Measurements from ENCODE around the gene HIVEP3.

The HIVEP3 gene

DNA sequence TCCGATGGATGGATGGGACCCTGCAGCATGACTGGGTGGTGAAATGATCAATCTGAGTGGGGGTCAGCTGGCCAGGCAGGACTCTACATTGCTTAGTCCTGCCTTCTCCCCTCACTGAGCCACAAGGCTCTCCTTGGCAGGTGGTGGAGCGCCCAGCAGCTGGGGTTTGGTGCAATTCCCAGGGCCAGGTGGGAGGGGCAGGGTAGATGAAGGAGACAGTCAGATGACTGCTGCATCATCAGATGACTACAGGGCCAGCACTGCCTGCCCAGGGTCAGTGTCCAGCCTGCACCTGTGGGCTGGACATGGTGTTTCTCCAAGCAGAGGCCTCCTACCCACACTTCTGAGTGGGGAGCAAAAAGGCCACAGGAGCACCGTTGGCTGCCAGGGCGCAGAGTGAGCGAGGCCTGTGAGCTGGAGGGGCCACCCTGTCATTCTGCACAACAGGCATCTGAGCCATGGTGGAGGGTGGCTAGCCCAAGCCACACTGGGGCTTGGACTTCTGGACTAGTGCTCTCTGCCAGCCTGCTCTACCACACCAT is 330.3 kb downstream of the HIVEP3 start:
- Histone ChIP-seq H3K4me2 (ENCODE audit: low read length) (no peak overlapping the region), H3K27ac (no peak overlapping the region), H3K27me3 (ENCODE audit: control insufficient read depth, insufficient read depth, low read length) (no peaks in the 10 kb centered on the region), H3K4me1 (no peaks in the 10 kb centered on the region), H3K36me3 (ENCODE audit: control insufficient read depth, insufficient read depth, low read length) (no peaks in the 10 kb centered on the region), H3K9me3 (ENCODE audit: control insufficient read depth, low read length) (no peaks in the 10 kb centered on the region), H3K4me3 (ENCODE audit: low read depth, low read length) (no peak overlapping the region), H2AFZ (no peak overlapping the region), H3K9ac (no peak overlapping the region), H3K79me2 (no peaks in the 10 kb centered on the region)
- TF ChIP-seq, protein P1, sequence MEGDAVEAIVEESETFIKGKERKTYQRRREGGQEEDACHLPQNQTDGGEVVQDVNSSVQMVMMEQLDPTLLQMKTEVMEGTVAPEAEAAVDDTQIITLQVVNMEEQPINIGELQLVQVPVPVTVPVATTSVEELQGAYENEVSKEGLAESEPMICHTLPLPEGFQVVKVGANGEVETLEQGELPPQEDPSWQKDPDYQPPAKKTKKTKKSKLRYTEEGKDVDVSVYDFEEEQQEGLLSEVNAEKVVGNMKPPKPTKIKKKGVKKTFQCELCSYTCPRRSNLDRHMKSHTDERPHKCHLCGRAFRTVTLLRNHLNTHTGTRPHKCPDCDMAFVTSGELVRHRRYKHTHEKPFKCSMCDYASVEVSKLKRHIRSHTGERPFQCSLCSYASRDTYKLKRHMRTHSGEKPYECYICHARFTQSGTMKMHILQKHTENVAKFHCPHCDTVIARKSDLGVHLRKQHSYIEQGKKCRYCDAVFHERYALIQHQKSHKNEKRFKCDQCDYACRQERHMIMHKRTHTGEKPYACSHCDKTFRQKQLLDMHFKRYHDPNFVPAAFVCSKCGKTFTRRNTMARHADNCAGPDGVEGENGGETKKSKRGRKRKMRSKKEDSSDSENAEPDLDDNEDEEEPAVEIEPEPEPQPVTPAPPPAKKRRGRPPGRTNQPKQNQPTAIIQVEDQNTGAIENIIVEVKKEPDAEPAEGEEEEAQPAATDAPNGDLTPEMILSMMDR (IDR thresholded peaks at IDR 0.05) = no peak

DNA sequence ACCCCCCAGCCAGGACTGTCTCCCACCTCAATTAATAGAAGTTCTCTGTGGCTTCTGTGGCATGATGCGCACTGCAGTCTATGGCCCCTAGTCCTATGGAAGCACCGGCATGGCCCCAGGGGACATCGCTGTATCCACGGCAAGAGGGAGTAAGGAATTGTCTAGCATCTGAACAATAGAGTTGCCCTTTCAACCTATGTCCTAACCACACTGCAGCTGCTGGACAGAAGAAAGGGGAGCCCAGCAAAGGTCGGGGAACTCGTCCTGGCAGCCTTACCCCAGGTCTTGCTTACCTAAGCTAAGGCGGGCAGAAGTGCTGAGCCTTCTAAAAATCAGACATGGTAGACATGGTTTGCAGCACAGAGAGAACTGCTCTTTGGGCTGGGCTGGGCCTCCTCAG is 330.9 kb downstream of the HIVEP3 start:
- Histone ChIP-seq H3K9ac (no peak overlapping the region), H3K36me3 (ENCODE audit: control insufficient read depth, insufficient read depth, low read length) (no peaks in the 10 kb centered on the region), H3K9me3 (ENCODE audit: control insufficient read depth, low read length) (no peaks in the 10 kb centered on the region), H3K4me3 (ENCODE audit: low read depth, low read length) (no peak overlapping the region), H3K79me2 (no peaks in the 10 kb centered on the region), H3K27ac (no peak overlapping the region), H3K4me2 (ENCODE audit: low read length) (no peak overlapping the region), H3K27me3 (ENCODE audit: control insufficient read depth, insufficient read depth, low read length) (no peaks in the 10 kb centered on the region), H3K4me1 (no peaks in the 10 kb centered on the region), H2AFZ (no peak overlapping the region)
- TF ChIP-seq, protein P1 (IDR thresholded peaks at IDR 0.05) = no peak

DNA sequence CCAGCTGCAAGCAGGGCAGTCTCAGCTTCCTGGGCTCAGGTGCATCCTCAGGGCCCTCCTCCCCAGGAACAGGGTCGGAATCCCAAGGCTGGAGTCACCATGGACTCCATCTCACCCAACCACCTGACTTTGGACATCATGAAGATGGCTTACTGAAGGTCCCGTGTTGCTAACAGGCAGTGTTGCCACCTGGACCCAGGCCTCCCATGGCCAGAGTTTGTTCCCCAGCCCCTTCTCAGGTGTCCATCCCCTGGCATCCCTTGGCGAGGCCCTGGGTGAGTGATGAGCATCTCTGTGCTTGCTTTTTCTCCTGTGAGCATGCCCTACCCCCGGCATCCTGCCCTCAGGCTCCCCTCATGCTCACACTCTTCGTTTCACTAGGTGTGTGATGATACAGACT is 332.5 kb downstream of the HIVEP3 start:
- TF ChIP-seq, protein P1 (IDR thresholded peaks at IDR 0.05) = no peak
- H3K9me3 ChIP-seq (ENCODE audit: control insufficient read depth, low read length) = no peaks in the 10 kb centered on the region
- H3K79me2 ChIP-seq = no peaks in the 10 kb centered on the region
- no peaks in the 10 kb centered on the region for H3K4me1 ChIP-seq
- H3K9ac ChIP-seq = no peak overlapping the region
- H3K27ac ChIP-seq = no peak overlapping the region
- no peaks in the 10 kb centered on the region for H3K27me3 ChIP-seq (ENCODE audit: control insufficient read depth, insufficient read depth, low read length)
- no peak overlapping the region for H3K4me2 ChIP-seq (ENCODE audit: low read length)
- no peak overlapping the region for H3K4me3 ChIP-seq (ENCODE audit: low read depth, low read length)
- no peak overlapping the region for H2AFZ ChIP-seq
- no peaks in the 10 kb centered on the region for H3K36me3 ChIP-seq (ENCODE audit: control insufficient read depth, insufficient read depth, low read length)

DNA sequence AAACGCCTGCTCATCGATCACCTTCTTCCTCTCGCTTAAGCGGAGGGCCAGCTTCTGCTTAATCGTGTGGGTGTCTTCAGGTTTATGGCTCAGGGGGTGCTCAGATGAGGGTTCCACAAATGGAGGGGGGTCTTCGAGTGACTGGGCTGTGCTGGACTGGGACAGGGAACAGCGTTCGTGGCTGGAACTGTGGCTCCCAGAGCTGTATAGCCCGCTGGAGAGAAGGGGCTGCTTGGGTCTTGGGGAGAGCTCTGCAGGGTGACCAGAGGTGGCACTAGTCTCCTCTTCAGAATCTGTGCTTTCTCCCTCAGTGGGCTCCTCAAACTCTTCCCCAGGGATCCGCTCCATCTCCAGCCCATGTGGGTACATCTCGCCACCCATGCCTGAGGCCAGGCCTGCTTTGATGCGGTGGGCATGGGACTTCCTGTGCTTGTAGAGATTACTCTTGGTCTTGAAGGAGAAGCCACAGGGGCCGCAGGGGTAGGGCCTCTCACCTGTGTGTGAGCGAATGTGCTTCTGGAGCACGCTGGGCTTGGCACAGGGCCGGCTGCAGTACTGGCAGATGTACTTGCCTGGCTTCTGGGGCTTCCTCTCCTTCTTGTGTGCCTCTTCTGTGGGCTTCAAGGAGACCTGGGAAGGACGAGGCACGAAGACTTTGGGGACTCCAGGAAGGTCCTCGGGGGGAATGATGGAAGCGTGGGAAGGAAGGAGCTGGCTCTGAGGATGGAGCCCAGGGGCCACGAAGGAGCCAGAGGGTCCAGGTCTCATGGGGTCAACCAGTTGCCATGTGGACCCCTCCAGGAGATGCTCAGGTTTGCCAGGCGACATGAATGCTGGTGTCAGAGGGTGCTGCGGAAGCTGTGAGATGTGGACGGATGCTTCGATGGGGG is 334.8 kb downstream of the HIVEP3 start:
- Histone ChIP-seq H3K27ac (no peak overlapping the region), H3K79me2 (no peaks in the 10 kb centered on the region), H3K27me3 (ENCODE audit: control insufficient read depth, insufficient read depth, low read length) (no peaks in the 10 kb centered on the region), H3K4me3 (ENCODE audit: low read depth, low read length) (no peak overlapping the region), H3K4me2 (ENCODE audit: low read length) (no peak overlapping the region), H3K9ac (no peak overlapping the region), H2AFZ (no peak overlapping the region), H3K4me1 (no peaks in the 10 kb centered on the region), H3K36me3 (ENCODE audit: control insufficient read depth, insufficient read depth, low read length) (no peaks in the 10 kb centered on the region), H3K9me3 (ENCODE audit: control insufficient read depth, low read length) (no peaks in the 10 kb centered on the region)
- TF ChIP-seq, protein P1 (IDR thresholded peaks at IDR 0.05) = no peak

Data from parathyroid adenoma (tissue), 2 donors.